ENCODE data around the gene PARP6. TPM values are rescaled to one million over a fixed set of nuclear protein-coding genes. Genes with fewer than 3 reads are reported as not detected.

PARP6 gene
- total and polyA plus RNA-seq, 9 of the 15 experiments (the other 6 are each of a cell fraction or from before 2014, with no cell fraction given), result 14.8 to 83.2 (median 28.3) TPM

GRCh38 chr15:72235298-72235697 lies 37.1 kb downstream of the PARP6 start:
- WGBS (ENCODE audit: insufficient coverage, low coverage, missing lambda C conversion rate), result 38% methylated on average over 4 of the region's 4 CpGs
- H3K4me1 ChIP-seq (replicated peaks in 1 of 2; ENCODE audit: control insufficient read depth in 2 of 2, insufficient read depth in 2 of 2, low read length in 2 of 2), result peaks cover 39 to 42% of the 10 kb centered on the region in 2 experiments
- no TSS peak for BruUV-seq (replicated peaks)
- no peak for TF ChIP-seq TBP (optimal IDR thresholded peaks at IDR 0.05; ENCODE audit: low read depth, low read length)
- TF ChIP-seq FOXP4 (CRISPR knock-in tag; IDR thresholded peaks at IDR 0.05; ENCODE audit: borderline replicate concordance), result no peak
- TF ChIP-seq STAT5A (IDR thresholded peaks at IDR 0.05; ENCODE audit: borderline replicate concordance, low read length), result no peak
- TF ChIP-seq ATF4 (CRISPR knock-in tag; IDR thresholded peaks at IDR 0.05), result no peak
- no peak for TF ChIP-seq FOXM1 (IDR thresholded peaks at IDR 0.05; ENCODE audit: low read depth)
- TF ChIP-seq FOXM1 (CRISPR knock-in tag; IDR thresholded peaks at IDR 0.05; ENCODE audit: low read depth), result no peak
- TF ChIP-seq TCFL5 (CRISPR knock-in tag; conservative IDR thresholded peaks at IDR 0.05), result no peak
- no peak for TF ChIP-seq RAD51 (IDR thresholded peaks at IDR 0.05; ENCODE audit: borderline replicate concordance, low read depth)
- TF ChIP-seq ZNF408 (CRISPR knock-in tag; IDR thresholded peaks at IDR 0.05; ENCODE audit: low read depth), result no peak
- no peak for TF ChIP-seq ARNT (IDR thresholded peaks at IDR 0.05)
- no peak for TF ChIP-seq TAF7 (tag; IDR thresholded peaks at IDR 0.05)
- TF ChIP-seq RHOXF2B (CRISPR knock-in tag; conservative IDR thresholded peaks at IDR 0.05), result no peak
- TF ChIP-seq ZNF766 (CRISPR knock-in tag; conservative IDR thresholded peaks at IDR 0.05), result no peak
- TF ChIP-seq PBX2 (CRISPR knock-in tag; IDR thresholded peaks at IDR 0.05; ENCODE audit: low read depth), result no peak
- TF ChIP-seq PBX2 (tag; conservative IDR thresholded peaks at IDR 0.05; ENCODE audit: low read depth), result peak; percentile 39
- no peak for TF ChIP-seq POLR2A (conservative IDR thresholded peaks at IDR 0.05)
- no peak for TF ChIP-seq TARDBP (IDR thresholded peaks at IDR 0.05)
- no peak for TF ChIP-seq ADNP (tag; IDR thresholded peaks at IDR 0.05)

More at GRCh38 chr15:72235298-72235697, 37.1 kb downstream of the PARP6 start:
- peak in 1 of 4 experiments; percentile 38 for DNase-seq (ENCODE audit: extremely low read depth in 1 of 4, low spot score in 3 of 4)
- no peak overlapping the region for H3K9ac ChIP-seq (ENCODE audit: insufficient read depth in 1 of 2, low read depth in 2 of 2, low read length in 2 of 2)
- FAIRE-seq, result peak; percentile 65
- H3K79me2 ChIP-seq (ENCODE audit: control insufficient read depth, insufficient read depth, low read length), result peaks cover 19% of the 10 kb centered on the region
- no peak for ATAC-seq
- POLR2A ChIA-PET, result no interaction called here
- in situ Hi-C loops (cut with MboI) (no loop called here), intact Hi-C loops (cut with micrococcal nuclease) (loop anchor here (10.0 kb wide), 1 partner anchor 240 kb away; the partner anchor contains the start of gene ARIH1)
- H3K9me3 ChIP-seq (replicated peaks; ENCODE audit: control insufficient read depth, insufficient read depth, low read depth, low read length), result no peaks in the 10 kb centered on the region
- H3K36me3 ChIP-seq (ENCODE audit: control insufficient read depth, insufficient read depth, low read length), result peaks cover 6% of the 10 kb centered on the region; the same call in 1 of the 3 replicates
- no peak overlapping the region for H3K4me3 ChIP-seq
- no peak overlapping the region; the same call in 2 of the 3 replicates for H3K27ac ChIP-seq (ENCODE audit: extremely low read depth, low read depth, low read length)
- no peaks in the 10 kb centered on the region for H3K27me3 ChIP-seq (ENCODE audit: control insufficient read depth in 2 of 2, insufficient read depth in 2 of 2, low read length in 2 of 2)
- CTCF ChIA-PET (ENCODE audit: low intra/inter-chr PET ratio), result no interaction called here
- peak overlapping the region; percentile 4; the same call in 1 of the 2 replicates for H3K4me2 ChIP-seq (ENCODE audit: insufficient read depth, low read length)
- H3K9me1 ChIP-seq (ENCODE audit: control insufficient read depth, insufficient read depth, low read length), result no peaks in the 10 kb centered on the region
- no peaks in the 10 kb centered on the region for H4K20me1 ChIP-seq (replicated peaks; ENCODE audit: control insufficient read depth, insufficient read depth, low read length)
- no peak overlapping the region for H2AFZ ChIP-seq (ENCODE audit: low read depth, low read length)
